KBM-7 (cell line): ENCODE measurements around the gene CPNE7.

Experiments used
- DNase-seq: peaks from one replicate; pipeline ENCODE4 v3.0.0-alpha.2; 2015
- in situ Hi-C: fragments of 300-500 bp; cut with MboI; formaldehyde crosslinking; loops from 2 replicates; pipeline ENCODE4 v1.14.3; 2020; ENCODE audit warnings: low sequenced_read_pairs, low pct_unique_long_range_greater_than_20kb, mixed read lengths

The CPNE7 gene

GRCh38 chr16:89596957-89597649, 21.5 kb downstream of the CPNE7 start:
- in situ Hi-C loops: no loop called here
- no peak for DNase-seq

DNA sequence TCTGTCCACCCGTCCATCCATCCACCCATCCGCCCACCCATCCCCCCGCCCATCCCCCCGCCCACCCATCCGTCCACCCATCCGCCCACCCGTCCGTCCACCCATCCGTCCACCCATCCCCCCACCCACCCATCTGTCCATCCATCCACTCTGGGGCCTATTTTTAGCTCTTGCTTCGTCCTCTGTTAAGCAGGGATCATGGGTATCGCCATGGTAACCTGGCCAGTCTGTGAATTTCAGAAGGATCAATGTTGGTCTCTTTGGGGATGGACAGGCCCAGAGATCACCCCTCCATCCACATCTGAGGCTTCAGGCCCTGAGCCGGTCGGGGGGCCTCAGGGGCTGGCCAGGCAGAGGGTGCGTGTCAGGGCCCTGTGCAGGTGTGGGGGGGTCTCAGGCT, 22.6 kb downstream of the CPNE7 start:
- in situ Hi-C loops: no loop called here
- peak; percentile 31 for DNase-seq

- DNase-seq: peak; percentile 67
- in situ Hi-C loops: no loop called here
These were observed 23.9 kb downstream of the CPNE7 start for GRCh38 chr16:89599451-89599858.

GRCh38 chr16:89599902-89600301, 24.3 kb downstream of the CPNE7 start:
- in situ Hi-C loops: no loop called here
- no peak for DNase-seq

- in situ Hi-C loops: no loop called here
- no peak for DNase-seq
These were observed 24.9 kb downstream of the CPNE7 start for GRCh38 chr16:89600427-89600826.

DNA sequence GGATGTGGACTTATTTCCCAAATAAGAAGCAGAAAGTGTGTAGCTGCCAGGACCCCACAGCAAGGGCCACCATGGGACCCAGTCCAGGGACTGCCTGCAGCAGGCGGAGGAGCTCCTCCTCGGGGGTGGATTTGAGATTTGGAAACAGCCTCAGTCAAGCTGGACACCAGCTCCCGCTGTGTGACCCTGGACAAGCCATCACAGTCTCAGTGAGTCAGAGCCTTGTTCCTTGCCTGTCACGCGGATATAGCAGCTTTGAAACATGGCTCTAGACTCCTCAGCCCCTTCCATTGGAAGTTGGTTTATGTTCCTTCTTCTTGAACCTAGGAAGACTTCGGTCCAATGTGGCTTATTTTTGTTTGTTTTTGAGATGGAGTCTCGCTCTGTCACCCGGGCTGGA, 25.4 kb downstream of the CPNE7 start:
- in situ Hi-C loops: no loop called here
- DNase-seq: no peak

GRCh38 chr16:89601906-89602272, 26.3 kb downstream of the CPNE7 start:
- no peak for DNase-seq
- in situ Hi-C loops: no loop called here

GRCh38 chr16:89602273-89602951, 26.9 kb downstream of the CPNE7 start:
- in situ Hi-C loops: no loop called here
- DNase-seq: peak; percentile 80

DNA sequence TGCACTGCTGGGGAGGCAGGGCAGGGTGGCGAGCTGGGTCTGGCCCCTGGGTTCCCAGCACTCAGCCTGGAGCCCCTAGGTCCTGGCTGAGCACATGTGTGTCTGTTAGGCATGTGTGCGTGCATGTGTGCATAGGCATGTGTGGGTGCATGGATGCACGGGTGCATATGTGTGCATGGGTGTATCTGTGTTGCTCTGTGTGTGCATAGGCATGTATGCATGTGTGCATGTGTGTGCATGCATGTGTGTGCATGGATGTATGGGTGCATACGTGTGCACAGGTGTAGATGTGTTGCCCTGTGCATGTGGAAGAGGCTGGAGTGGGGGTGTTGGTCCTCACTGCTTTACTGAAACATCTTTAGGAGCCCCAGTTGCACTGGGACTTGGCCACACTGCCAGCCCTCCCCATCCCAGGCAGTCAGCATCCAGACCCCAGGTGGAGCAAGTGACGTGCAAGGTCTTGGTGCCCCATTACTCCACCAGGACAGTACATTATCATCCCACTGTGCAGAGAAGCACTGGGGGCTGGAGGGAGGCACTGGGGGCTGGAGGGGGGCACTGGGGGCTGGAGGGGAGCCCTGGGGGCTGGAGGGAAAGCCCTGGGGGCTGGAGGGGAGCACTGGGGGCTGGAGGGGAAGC, 27.5 kb downstream of the CPNE7 start:
- in situ Hi-C loops: no loop called here
- DNase-seq: no peak

- in situ Hi-C loops: no loop called here
- DNase-seq: no peak
These were observed 29.2 kb downstream of the CPNE7 start for GRCh38 chr16:89604764-89605163.

GRCh38 chr16:89605186-89605970, 29.8 kb downstream of the CPNE7 start:
- in situ Hi-C loops: no loop called here
- no peak for DNase-seq

DNA sequence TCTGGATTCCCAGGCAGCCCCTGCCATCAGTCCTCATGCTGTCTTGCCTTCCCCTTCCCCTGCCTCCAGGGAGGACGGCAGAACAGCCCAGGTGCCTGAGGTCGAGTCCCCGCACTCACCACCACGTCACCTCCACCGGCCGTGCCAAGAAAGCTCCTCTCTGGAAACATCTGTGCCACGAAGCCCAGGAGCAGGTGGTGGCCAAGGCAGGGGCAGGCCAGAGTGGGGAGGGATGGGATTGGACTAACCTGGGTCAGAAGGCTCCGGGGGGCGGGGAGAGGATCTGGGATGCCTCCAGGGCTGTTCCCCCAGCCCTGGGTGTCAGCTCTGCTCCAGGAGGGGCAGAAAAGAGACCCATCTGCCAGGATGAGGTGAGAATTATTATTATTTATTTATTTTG, 30.4 kb downstream of the CPNE7 start:
- DNase-seq: no peak
- in situ Hi-C loops: no loop called here

DNA sequence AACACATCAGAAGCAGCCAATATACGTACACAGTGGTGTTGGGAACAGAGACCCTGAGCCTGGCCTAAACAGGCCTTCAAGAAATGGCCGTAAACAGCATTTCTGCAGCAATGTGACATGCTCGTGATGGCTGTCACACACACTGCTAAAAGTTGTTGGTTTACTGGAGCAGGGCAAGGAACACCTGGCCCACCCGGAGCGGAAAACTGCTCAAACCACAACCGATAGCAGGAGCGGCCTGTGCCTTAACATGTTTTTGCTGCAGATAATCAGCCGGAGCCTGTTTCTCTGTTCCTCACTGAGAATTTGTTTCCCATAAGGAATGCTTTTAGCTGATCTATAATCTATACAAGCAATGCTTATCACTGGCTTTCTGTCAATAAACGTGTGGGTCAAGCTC, 31.9 kb downstream of the CPNE7 start:
- DNase-seq: peak; percentile 16
- in situ Hi-C loops: no loop called here

- DNase-seq: peak; percentile 26
- in situ Hi-C loops: no loop called here
These were observed 32.6 kb downstream of the CPNE7 start for GRCh38 chr16:89607937-89608740.

DNA sequence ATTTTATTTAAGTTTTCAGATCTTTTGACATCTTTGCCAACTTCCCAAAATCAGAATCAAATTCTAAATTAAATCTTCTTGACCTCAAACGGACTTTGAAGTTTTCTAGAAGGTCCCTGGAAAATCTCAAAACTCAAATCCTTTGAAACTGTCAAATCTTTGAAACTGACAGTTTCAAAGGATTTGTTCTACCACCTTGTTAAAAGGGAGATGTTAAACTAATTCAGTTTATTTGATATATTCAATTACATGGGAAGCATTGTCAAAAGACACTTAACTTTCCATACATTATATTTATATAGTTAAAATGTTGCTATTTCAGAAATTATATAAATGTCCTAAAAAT, 34.5 kb downstream of the CPNE7 start:
- DNase-seq: no peak
- in situ Hi-C loops: no loop called here

DNA sequence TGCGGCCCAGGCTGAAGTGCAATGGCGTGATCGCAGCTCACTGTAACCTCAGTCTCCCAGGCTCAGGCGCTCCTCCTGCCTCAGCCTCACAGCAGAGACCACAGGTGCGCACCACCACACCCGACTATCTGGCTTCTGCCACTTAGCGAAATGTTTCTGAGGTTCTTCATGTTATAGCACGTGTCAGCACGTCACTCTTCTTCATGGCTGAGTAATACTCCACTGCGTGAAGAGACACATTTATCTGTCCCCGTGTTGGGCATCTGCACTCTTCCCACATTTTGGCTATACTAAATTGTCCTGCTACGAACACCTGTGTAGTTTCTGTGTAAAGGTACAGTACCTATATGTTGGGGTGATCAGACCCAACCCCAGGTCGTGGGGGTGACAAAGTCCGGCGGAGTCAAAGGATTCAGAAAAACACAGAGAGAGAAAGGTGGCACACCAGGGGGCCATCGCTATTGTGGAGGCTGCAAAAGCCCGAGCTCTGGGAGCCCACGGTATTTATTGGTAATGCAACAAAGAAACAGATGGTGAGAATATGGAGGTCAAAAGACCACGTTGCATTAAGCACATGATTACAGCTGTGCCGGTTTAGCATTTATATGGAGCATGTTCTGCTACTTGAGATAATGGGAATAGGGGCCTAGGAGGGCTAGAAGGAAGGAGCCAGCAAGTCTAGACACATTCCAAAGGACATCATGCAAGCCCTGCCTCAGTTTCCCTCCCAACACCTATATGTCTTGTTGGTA, 37.0 kb downstream of the CPNE7 start:
- DNase-seq: no peak
- in situ Hi-C loops: no loop called here

GRCh38 chr16:89613231-89613953, 37.8 kb downstream of the CPNE7 start, which contains the start of gene DPEP1:
Gene DPEP1, plus strand, starts transcription at chr16:89613642. Its CDS starts 16,769 bp downstream, at chr16:89630411.
- DNase-seq: peak; percentile 90
- in situ Hi-C loops: no loop called here

DNA sequence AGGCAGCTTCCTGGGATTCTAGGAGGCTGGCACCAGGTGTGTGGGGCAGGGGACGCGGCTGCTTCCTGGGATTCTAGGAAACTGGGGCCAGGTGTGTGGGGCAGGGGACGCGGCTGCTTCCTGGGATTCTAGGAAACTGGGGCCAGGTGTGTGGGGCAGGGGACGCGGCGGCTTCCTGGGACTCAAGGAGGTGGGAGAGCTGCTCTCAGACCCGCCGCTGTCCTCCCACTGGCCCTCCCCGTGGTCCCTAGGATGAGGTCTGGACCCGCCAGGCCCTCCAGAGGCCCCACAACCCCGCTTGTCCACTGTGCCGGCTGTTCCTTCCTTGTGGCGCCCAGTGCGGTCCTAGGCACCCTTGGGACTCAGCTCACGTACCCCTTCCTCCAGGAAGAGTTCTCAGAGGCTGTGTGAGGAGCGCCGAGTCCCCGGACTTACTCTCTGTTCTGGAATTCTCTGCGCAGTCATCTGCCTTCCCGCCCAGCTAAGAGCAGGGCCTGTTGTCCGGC, 38.4 kb downstream of the CPNE7 start:
- in situ Hi-C loops: no loop called here
- no peak for DNase-seq
